Measurements from ENCODE around the gene CRISPLD2.

DNA sequence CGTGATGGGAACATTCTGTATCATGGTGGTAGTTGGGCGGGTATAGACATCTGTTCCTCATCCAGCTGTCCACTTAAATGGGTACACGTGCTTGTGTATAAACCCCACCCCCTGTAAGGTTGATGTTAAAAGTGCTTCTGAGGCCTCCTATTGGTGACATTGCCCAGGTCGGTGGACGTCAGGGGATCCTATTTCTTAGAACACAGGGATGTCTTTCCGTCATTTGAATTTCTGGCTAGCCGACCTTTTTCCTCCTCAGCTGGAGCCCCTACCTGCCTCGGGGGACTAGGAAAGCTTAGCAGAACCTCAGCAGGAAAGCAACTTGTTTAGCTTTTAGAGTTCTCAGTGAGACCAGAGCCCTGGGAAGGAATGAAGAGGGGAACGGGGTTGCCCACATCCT is 16.6 kb upstream of the CRISPLD2 start:
- no peak for TF ChIP-seq CREB1 (IDR thresholded peaks at IDR 0.05; ENCODE audit: low read depth)
- TF ChIP-seq RAD21 (IDR thresholded peaks at IDR 0.05; ENCODE audit: low read depth), result no peak
- TF ChIP-seq TAF1 (IDR thresholded peaks at IDR 0.05; ENCODE audit: low read depth), result no peak
- no peak for TF ChIP-seq NFIC (IDR thresholded peaks at IDR 0.05)
- TF ChIP-seq, protein P1, sequence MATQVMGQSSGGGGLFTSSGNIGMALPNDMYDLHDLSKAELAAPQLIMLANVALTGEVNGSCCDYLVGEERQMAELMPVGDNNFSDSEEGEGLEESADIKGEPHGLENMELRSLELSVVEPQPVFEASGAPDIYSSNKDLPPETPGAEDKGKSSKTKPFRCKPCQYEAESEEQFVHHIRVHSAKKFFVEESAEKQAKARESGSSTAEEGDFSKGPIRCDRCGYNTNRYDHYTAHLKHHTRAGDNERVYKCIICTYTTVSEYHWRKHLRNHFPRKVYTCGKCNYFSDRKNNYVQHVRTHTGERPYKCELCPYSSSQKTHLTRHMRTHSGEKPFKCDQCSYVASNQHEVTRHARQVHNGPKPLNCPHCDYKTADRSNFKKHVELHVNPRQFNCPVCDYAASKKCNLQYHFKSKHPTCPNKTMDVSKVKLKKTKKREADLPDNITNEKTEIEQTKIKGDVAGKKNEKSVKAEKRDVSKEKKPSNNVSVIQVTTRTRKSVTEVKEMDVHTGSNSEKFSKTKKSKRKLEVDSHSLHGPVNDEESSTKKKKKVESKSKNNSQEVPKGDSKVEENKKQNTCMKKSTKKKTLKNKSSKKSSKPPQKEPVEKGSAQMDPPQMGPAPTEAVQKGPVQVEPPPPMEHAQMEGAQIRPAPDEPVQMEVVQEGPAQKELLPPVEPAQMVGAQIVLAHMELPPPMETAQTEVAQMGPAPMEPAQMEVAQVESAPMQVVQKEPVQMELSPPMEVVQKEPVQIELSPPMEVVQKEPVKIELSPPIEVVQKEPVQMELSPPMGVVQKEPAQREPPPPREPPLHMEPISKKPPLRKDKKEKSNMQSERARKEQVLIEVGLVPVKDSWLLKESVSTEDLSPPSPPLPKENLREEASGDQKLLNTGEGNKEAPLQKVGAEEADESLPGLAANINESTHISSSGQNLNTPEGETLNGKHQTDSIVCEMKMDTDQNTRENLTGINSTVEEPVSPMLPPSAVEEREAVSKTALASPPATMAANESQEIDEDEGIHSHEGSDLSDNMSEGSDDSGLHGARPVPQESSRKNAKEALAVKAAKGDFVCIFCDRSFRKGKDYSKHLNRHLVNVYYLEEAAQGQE (IDR thresholded peaks at IDR 0.05; ENCODE audit: low read depth), result no peak
- TF ChIP-seq, protein P2, sequence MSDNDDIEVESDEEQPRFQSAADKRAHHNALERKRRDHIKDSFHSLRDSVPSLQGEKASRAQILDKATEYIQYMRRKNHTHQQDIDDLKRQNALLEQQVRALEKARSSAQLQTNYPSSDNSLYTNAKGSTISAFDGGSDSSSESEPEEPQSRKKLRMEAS (IDR thresholded peaks at IDR 0.05), result no peak
- TF ChIP-seq TEAD4 (IDR thresholded peaks at IDR 0.05), result no peak
- no peak for TF ChIP-seq CEBPB (IDR thresholded peaks at IDR 0.05)
- TF ChIP-seq, protein P3, sequence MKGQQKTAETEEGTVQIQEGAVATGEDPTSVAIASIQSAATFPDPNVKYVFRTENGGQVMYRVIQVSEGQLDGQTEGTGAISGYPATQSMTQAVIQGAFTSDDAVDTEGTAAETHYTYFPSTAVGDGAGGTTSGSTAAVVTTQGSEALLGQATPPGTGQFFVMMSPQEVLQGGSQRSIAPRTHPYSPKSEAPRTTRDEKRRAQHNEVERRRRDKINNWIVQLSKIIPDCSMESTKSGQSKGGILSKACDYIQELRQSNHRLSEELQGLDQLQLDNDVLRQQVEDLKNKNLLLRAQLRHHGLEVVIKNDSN (IDR thresholded peaks at IDR 0.05), result no peak
- TF ChIP-seq EP300 (IDR thresholded peaks at IDR 0.05; ENCODE audit: borderline replicate concordance), result no peak
- no peak for TF ChIP-seq FOXM1 (IDR thresholded peaks at IDR 0.05; ENCODE audit: borderline replicate concordance, low read depth)

Data from Ishikawa (cell line).